HEK293 (cell line): ENCODE results near the gene TTLL5.

Experiments used
- CTCF ChIA-PET: fragments of 350-600 bp; formaldehyde crosslinking; extraction: SDS; loops from one replicate; lab custom pipeline; 2021; ENCODE audit warnings: antibody characterized with exemption; lab: Yijun Ruan, JAX
- POLR2A ChIA-PET: fragments of 300-600 bp; formaldehyde crosslinking; extraction: SDS; loops from one replicate; lab custom pipeline; 2020; ENCODE audit warnings: antibody characterized with exemption, inconsistent platforms; lab: Yijun Ruan, JAX
- H3K27ac ChIP-seq: fragments of 200-500 bp; sonication (Bioruptor generic); 2 replicates; pipeline ENCODE4 v1.5.1; 2014; ENCODE audit warnings: low read depth, low read length, control low read depth, inconsistent platforms; ENCODE audit errors: extremely low read depth
- H3K36me3 ChIP-seq, 2 experiments: fragments of 200-500 bp in 1 of 2; sonication (Bioruptor generic) in 1 of 2; 1 replicate in 1 of 2; 2 replicates in 1 of 2; pipeline ENCODE4 v1.5.1; 2014 to 2017; ENCODE audit warnings: inconsistent platforms in 2 of 2, low read length in 2 of 2; ENCODE audit not compliant: control insufficient read depth in 2 of 2, insufficient read depth in 1 of 2
- H3K4me1 ChIP-seq: fragments of 200-500 bp; sonication (Bioruptor generic); 2 replicates; pipeline ENCODE4 v1.5.1; 2014; ENCODE audit warnings: mild to moderate bottlenecking, low read length, inconsistent platforms; ENCODE audit not compliant: control insufficient read depth, insufficient read depth
- H3K4me3 ChIP-seq: 2 replicates; pipeline ENCODE4 v1.5.1; 2011; ENCODE audit warnings: low read depth, mild to moderate bottlenecking, control low read depth, low read length, moderate library complexity
- H3K9me3 ChIP-seq: fragments of 200-500 bp; sonication (Bioruptor generic); 2 replicates; pipeline ENCODE4 v1.5.1; 2014; ENCODE audit warnings: low read depth, low read length, inconsistent platforms; ENCODE audit not compliant: control insufficient read depth, insufficient read depth
- KLF1 ChIP-seq: fragments of 450-650 bp; formaldehyde crosslinking; IDR thresholded peaks from 2 replicates; pipeline ENCODE4 v1.5.1; 2016; ENCODE audit warnings: missing biosample characterization, missing genetic modification characterization
- MYNN ChIP-seq: fragments of 450-650 bp; formaldehyde crosslinking; IDR thresholded peaks from 2 replicates; pipeline ENCODE4 v1.5.1; 2016; ENCODE audit warnings: missing biosample characterization, missing genetic modification characterization, borderline replicate concordance
- SCRT2 ChIP-seq: fragments of 450-650 bp; formaldehyde crosslinking; IDR thresholded peaks from 2 replicates; pipeline ENCODE4 v1.5.1; 2016; ENCODE audit warnings: missing biosample characterization, missing genetic modification characterization
- TRIM28 ChIP-seq: IDR thresholded peaks from 2 replicates; pipeline ENCODE4 v1.6.1; 2011; ENCODE audit warnings: low read length, control low read depth, borderline replicate concordance
- YY1 ChIP-seq: fragments of 450-650 bp; formaldehyde crosslinking; IDR thresholded peaks from 2 replicates; pipeline ENCODE4 v1.5.1; 2018; ENCODE audit warnings: missing biosample characterization, missing genetic modification characterization
- ZNF155 ChIP-seq: fragments of 450-650 bp; formaldehyde crosslinking; IDR thresholded peaks from 2 replicates; pipeline ENCODE4 v1.5.1; 2016; ENCODE audit warnings: missing biosample characterization, missing genetic modification characterization
- ZNF274 ChIP-seq, 2 experiments: fragments of 200-500 bp in 1 of 2; fragments of 450-650 bp in 1 of 2; sonication (Bioruptor generic) in 1 of 2; formaldehyde crosslinking in 1 of 2; IDR thresholded peaks; 2 replicates each; pipeline versions ENCODE4 v1.5.1 to v1.6.1; 2014 to 2016; ENCODE audit warnings: borderline replicate concordance in 1 of 2, inconsistent platforms in 1 of 2, low read length in 1 of 2, missing biosample characterization in 1 of 2, missing genetic modification characterization in 1 of 2
- ZNF350 ChIP-seq: fragments of 450-650 bp; formaldehyde crosslinking; IDR thresholded peaks from 2 replicates; pipeline ENCODE4 v1.5.0; 2017; ENCODE audit warnings: missing biosample characterization, mild to moderate bottlenecking, missing genetic modification characterization
- ZNF394 ChIP-seq: fragments of 450-650 bp; formaldehyde crosslinking; IDR thresholded peaks from 2 replicates; pipeline ENCODE4 v1.5.1; 2016; ENCODE audit warnings: missing biosample characterization, missing genetic modification characterization, mild to moderate bottlenecking, moderate library complexity, borderline replicate concordance
- ZNF555 ChIP-seq: fragments of 450-650 bp; formaldehyde crosslinking; conservative IDR thresholded peaks from 2 replicates; pipeline ENCODE4 v1.5.1; 2017; ENCODE audit warnings: missing biosample characterization, mild to moderate bottlenecking, missing genetic modification characterization, inconsistent platforms
- ZNF658 ChIP-seq: fragments of 450-650 bp; formaldehyde crosslinking; IDR thresholded peaks from 2 replicates; pipeline ENCODE4; 2016; ENCODE audit warnings: missing biosample characterization, missing genetic modification characterization
- ZNF677 ChIP-seq: fragments of 450-650 bp; IDR thresholded peaks from 2 replicates; pipeline ENCODE4 v1.5.0; 2018; ENCODE audit warnings: missing biosample characterization, mild to moderate bottlenecking, missing genetic modification characterization, moderate library complexity
- ZNF76 ChIP-seq: fragments of 450-650 bp; formaldehyde crosslinking; IDR thresholded peaks from 2 replicates; pipeline ENCODE4; 2016; ENCODE audit warnings: low read depth, missing biosample characterization, missing genetic modification characterization, borderline replicate concordance
- ZNF837 ChIP-seq: fragments of 450-650 bp; formaldehyde crosslinking; IDR thresholded peaks from 2 replicates; pipeline ENCODE4 v1.5.1; 2016; ENCODE audit warnings: missing biosample characterization, missing genetic modification characterization
- TF ChIP-seq, protein P1 (sequence below): fragments of 450-650 bp; formaldehyde crosslinking; IDR thresholded peaks from 2 replicates; pipeline ENCODE4 v1.5.1; 2016; ENCODE audit warnings: missing biosample characterization, missing genetic modification characterization
- TF ChIP-seq, protein P2 (sequence below): fragments of 450-650 bp; IDR thresholded peaks from 2 replicates; pipeline ENCODE4 v1.5.1; 2018; ENCODE audit warnings: missing biosample characterization, missing genetic modification characterization
- TF ChIP-seq, protein P3 (sequence below): fragments of 450-650 bp; formaldehyde crosslinking; IDR thresholded peaks from 2 replicates; pipeline ENCODE4 v1.5.1; 2016; ENCODE audit warnings: missing biosample characterization, missing genetic modification characterization
- TF ChIP-seq, protein P4 (sequence below): sonication (generic); formaldehyde crosslinking; IDR thresholded peaks from 2 replicates; pipeline ENCODE4 v1.8.1; 2022; ENCODE audit warnings: mild to moderate bottlenecking, moderate library complexity, missing genetic modification reagents
- TF ChIP-seq, protein P5 (sequence below): fragments of 450-650 bp; formaldehyde crosslinking; IDR thresholded peaks from 2 replicates; pipeline ENCODE4 v1.5.1; 2017; ENCODE audit warnings: missing biosample characterization, mild to moderate bottlenecking, missing genetic modification characterization, moderate library complexity

Gene TTLL5

DNA sequence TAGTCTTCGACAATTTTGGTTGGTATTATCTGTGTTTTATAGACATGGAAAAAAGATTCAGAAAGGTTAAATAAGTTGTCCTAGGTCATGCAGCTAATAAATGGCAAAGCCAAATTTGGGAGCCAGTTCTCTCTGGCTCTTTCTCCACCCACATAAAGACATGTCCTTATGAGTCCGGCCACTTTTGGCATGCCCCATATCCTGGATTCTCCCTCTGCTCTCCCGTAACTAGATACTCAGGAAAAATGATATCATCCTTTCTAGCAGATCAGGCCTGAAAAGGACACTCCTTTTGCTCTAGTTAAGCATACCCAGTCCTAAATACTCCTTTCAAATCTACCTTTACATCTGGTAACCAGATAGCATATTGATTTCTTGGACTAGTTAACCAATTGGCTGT is 64.4 kb downstream of the TTLL5 start:
- H3K4me1 ChIP-seq = no peaks in the 10 kb centered on the region
- no peak overlapping the region for H3K4me3 ChIP-seq
- ChIA-PET POLR2A (no interaction called here), CTCF (no interaction called here)
- H3K9me3 ChIP-seq = peaks cover 3% of the 10 kb centered on the region
- TF ChIP-seq ZNF837 (tag by site-specific recombination) = no peak
- no peak for TF ChIP-seq KLF1 (tag by site-specific recombination)
- no peak for TF ChIP-seq SCRT2
- TF ChIP-seq, protein P1, sequence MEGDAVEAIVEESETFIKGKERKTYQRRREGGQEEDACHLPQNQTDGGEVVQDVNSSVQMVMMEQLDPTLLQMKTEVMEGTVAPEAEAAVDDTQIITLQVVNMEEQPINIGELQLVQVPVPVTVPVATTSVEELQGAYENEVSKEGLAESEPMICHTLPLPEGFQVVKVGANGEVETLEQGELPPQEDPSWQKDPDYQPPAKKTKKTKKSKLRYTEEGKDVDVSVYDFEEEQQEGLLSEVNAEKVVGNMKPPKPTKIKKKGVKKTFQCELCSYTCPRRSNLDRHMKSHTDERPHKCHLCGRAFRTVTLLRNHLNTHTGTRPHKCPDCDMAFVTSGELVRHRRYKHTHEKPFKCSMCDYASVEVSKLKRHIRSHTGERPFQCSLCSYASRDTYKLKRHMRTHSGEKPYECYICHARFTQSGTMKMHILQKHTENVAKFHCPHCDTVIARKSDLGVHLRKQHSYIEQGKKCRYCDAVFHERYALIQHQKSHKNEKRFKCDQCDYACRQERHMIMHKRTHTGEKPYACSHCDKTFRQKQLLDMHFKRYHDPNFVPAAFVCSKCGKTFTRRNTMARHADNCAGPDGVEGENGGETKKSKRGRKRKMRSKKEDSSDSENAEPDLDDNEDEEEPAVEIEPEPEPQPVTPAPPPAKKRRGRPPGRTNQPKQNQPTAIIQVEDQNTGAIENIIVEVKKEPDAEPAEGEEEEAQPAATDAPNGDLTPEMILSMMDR (tag by site-specific recombination) = no peak
- TF ChIP-seq ZNF350 (tag by site-specific recombination) = no peak
- no peak for TF ChIP-seq ZNF677 (tag by site-specific recombination)
- no peak for TF ChIP-seq ZNF555 (tag by site-specific recombination)
- TF ChIP-seq, protein P2, sequence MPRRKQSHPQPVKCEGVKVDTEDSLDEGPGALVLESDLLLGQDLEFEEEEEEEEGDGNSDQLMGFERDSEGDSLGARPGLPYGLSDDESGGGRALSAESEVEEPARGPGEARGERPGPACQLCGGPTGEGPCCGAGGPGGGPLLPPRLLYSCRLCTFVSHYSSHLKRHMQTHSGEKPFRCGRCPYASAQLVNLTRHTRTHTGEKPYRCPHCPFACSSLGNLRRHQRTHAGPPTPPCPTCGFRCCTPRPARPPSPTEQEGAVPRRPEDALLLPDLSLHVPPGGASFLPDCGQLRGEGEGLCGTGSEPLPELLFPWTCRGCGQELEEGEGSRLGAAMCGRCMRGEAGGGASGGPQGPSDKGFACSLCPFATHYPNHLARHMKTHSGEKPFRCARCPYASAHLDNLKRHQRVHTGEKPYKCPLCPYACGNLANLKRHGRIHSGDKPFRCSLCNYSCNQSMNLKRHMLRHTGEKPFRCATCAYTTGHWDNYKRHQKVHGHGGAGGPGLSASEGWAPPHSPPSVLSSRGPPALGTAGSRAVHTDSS = no peak
- no peak for TF ChIP-seq ZNF155 (tag by site-specific recombination)
- no peak for TF ChIP-seq ZNF76
- TF ChIP-seq, protein P3, sequence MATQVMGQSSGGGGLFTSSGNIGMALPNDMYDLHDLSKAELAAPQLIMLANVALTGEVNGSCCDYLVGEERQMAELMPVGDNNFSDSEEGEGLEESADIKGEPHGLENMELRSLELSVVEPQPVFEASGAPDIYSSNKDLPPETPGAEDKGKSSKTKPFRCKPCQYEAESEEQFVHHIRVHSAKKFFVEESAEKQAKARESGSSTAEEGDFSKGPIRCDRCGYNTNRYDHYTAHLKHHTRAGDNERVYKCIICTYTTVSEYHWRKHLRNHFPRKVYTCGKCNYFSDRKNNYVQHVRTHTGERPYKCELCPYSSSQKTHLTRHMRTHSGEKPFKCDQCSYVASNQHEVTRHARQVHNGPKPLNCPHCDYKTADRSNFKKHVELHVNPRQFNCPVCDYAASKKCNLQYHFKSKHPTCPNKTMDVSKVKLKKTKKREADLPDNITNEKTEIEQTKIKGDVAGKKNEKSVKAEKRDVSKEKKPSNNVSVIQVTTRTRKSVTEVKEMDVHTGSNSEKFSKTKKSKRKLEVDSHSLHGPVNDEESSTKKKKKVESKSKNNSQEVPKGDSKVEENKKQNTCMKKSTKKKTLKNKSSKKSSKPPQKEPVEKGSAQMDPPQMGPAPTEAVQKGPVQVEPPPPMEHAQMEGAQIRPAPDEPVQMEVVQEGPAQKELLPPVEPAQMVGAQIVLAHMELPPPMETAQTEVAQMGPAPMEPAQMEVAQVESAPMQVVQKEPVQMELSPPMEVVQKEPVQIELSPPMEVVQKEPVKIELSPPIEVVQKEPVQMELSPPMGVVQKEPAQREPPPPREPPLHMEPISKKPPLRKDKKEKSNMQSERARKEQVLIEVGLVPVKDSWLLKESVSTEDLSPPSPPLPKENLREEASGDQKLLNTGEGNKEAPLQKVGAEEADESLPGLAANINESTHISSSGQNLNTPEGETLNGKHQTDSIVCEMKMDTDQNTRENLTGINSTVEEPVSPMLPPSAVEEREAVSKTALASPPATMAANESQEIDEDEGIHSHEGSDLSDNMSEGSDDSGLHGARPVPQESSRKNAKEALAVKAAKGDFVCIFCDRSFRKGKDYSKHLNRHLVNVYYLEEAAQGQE (tag by site-specific recombination) = no peak
- TF ChIP-seq ZNF658 = no peak
- TF ChIP-seq MYNN (tag by site-specific recombination) = no peak
- no peak for TF ChIP-seq YY1
- TF ChIP-seq, protein P4, sequence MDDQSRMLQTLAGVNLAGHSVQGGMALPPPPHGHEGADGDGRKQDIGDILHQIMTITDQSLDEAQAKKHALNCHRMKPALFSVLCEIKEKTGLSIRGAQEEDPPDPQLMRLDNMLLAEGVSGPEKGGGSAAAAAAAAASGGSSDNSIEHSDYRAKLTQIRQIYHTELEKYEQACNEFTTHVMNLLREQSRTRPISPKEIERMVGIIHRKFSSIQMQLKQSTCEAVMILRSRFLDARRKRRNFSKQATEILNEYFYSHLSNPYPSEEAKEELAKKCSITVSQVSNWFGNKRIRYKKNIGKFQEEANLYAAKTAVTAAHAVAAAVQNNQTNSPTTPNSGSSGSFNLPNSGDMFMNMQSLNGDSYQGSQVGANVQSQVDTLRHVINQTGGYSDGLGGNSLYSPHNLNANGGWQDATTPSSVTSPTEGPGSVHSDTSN (CRISPR knock-in tag) = no peak
- no peak for TF ChIP-seq TRIM28
- TF ChIP-seq ZNF394 (tag by site-specific recombination) = no peak
- TF ChIP-seq, protein P5, sequence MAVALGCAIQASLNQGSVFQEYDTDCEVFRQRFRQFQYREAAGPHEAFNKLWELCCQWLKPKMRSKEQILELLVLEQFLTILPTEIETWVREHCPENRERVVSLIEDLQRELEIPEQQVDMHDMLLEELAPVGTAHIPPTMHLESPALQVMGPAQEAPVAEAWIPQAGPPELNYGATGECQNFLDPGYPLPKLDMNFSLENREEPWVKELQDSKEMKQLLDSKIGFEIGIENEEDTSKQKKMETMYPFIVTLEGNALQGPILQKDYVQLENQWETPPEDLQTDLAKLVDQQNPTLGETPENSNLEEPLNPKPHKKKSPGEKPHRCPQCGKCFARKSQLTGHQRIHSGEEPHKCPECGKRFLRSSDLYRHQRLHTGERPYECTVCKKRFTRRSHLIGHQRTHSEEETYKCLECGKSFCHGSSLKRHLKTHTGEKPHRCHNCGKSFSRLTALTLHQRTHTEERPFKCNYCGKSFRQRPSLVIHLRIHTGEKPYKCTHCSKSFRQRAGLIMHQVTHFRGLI (tag by site-specific recombination) = no peak
- TF ChIP-seq ZNF274 (IDR thresholded peaks at IDR 0.05; ENCODE audit: low read length) = no peak
- no peak for TF ChIP-seq ZNF274 (tag by site-specific recombination; IDR thresholded peaks at IDR 0.05; ENCODE audit: borderline replicate concordance)
- H3K36me3 ChIP-seq = peaks cover 7 to 39% of the 10 kb centered on the region in 2 experiments; a peak in 2 of 3 replicates
- no peak overlapping the region for H3K27ac ChIP-seq
